Esophagus muscularis mucosa (tissue), 4 donors: ENCODE results near the gene CTNNA2. TPM values are rescaled to one million over a fixed set of nuclear protein-coding genes. Genes with fewer than 3 reads are reported as not detected.

ENCODE experiments used
- DNase-seq: peaks from one replicate; pipeline ENCODE4 v3.0.0-alpha.2; 2017; ENCODE audit errors: extremely low spot score
- H3K27ac ChIP-seq, 4 donors: fragments of 200-600 bp; sonication (generic); replicated peaks in 1 of 4; 1 replicate in 3 of 4; 2 replicates in 1 of 4; pipeline ENCODE4 v1.5.1; 2016 to 2019; ENCODE audit warnings: mild to moderate bottlenecking in 1 of 4
- H3K27me3 ChIP-seq, 4 donors: fragments of 200-600 bp; sonication (generic); one replicate each; pipeline versions ENCODE4 v1.5.1 to v1.6.0; 2016 to 2019
- H3K36me3 ChIP-seq, 4 donors: fragments of 200-600 bp; sonication (generic); one replicate each; pipeline ENCODE4 v1.5.1; 2016 to 2019
- H3K4me1 ChIP-seq, 4 donors: fragments of 200-600 bp; sonication (generic); one replicate each; pipeline ENCODE4 v1.5.1; 2016 to 2019
- H3K4me3 ChIP-seq, 4 donors: fragments of 200-600 bp; sonication (generic); 1 replicate in 2 of 4; 2 replicates in 2 of 4; pipeline ENCODE4 v1.5.1; 2016 to 2019; ENCODE audit warnings: mild to moderate bottlenecking in 4 of 4, moderate library complexity in 1 of 4
- H3K9me3 ChIP-seq, 4 donors: fragments of 200-600 bp; sonication (generic); 1 replicate in 3 of 4; 2 replicates in 1 of 4; pipeline ENCODE4 v1.5.1; 2016 to 2019
- EP300 ChIP-seq: sonication (generic); formaldehyde crosslinking; IDR thresholded peaks from one replicate; pipeline ENCODE4 v1.6.1; 2017; ENCODE audit warnings: antibody characterized with exemption
- POLR2A ChIP-seq: fragments of 450-650 bp; IDR thresholded peaks from one replicate; pipeline ENCODE4 v1.6.1; 2017; ENCODE audit warnings: antibody characterized with exemption, moderate library complexity, mild to moderate bottlenecking, low read depth
- POLR2AphosphoS5 ChIP-seq, 2 donors: sonication (generic); formaldehyde crosslinking; IDR thresholded peaks; one replicate each; pipeline ENCODE4 v1.6.1; 2017; ENCODE audit warnings: antibody characterized with exemption in 2 of 2
- WGBS: methylation state at CpG from one replicate; pipeline ENCODE4 v1.1.5; 2018; 5-methylcytosine and 5-hydroxymethylcytosine counted together
- intact Hi-C: fragments of 100-400 bp; cut with DNase I; formaldehyde crosslinking; loops from one replicate; pipeline ENCODE4 v1.15.1; 2023
- total RNA-seq, 4 donors: library from RNA; depleted of rRNA; stranded (reverse); fragments of >200 nt; gene quantifications; one replicate each; pipeline versions ENCODE4 v1.1.0 to v1.2.1, GENCODE V29; 2016
- TF ChIP-seq, protein P1 (sequence below), 3 experiments: fragments of 200-600 bp in 2 of 3; fragments of 450-650 bp in 1 of 3; sonication (generic) in 2 of 3; IDR thresholded peaks; one replicate each; pipeline ENCODE4 v1.5.1; 2017 to 2019; ENCODE audit warnings: antibody characterized with exemption in 3 of 3, mild to moderate bottlenecking in 2 of 3, moderate library complexity in 1 of 3

CTNNA2 gene
- total RNA-seq, 4 donors from 2014 or later: 0.42 to 2.5 (median 1.1) TPM

DNA sequence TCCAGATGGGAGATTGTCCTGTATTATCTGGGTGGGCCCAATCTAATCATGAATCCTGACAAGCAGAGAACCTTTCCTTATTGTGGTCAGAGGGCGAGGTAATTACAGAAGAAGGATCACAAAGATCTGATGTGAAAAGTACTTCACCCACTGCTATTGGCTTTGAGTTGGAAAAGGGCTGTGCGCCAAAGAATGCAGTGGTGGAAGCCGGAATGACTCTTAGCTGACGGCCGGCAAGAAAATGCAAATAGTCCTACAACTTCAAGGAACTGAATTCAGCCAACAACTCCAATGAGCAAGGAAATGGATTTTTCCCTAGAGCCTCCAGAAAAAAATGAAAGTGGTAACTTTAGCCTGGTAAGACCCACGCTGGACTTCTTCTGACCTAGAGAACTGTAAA lies 67.3 kb downstream of the CTNNA2 start:
- WGBS: 77% methylated on average over 6 of the region's 6 CpGs
- intact Hi-C loops: no loop called here
- H3K27ac ChIP-seq: no peak overlapping the region
- no peak for DNase-seq
- no peaks in the 10 kb centered on the region for H3K36me3 ChIP-seq
- H3K27me3 ChIP-seq: no peaks in the 10 kb centered on the region
- TF ChIP-seq, protein P1, sequence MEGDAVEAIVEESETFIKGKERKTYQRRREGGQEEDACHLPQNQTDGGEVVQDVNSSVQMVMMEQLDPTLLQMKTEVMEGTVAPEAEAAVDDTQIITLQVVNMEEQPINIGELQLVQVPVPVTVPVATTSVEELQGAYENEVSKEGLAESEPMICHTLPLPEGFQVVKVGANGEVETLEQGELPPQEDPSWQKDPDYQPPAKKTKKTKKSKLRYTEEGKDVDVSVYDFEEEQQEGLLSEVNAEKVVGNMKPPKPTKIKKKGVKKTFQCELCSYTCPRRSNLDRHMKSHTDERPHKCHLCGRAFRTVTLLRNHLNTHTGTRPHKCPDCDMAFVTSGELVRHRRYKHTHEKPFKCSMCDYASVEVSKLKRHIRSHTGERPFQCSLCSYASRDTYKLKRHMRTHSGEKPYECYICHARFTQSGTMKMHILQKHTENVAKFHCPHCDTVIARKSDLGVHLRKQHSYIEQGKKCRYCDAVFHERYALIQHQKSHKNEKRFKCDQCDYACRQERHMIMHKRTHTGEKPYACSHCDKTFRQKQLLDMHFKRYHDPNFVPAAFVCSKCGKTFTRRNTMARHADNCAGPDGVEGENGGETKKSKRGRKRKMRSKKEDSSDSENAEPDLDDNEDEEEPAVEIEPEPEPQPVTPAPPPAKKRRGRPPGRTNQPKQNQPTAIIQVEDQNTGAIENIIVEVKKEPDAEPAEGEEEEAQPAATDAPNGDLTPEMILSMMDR (IDR thresholded peaks at IDR 0.05): no peak
- no peak for TF ChIP-seq POLR2AphosphoS5 (IDR thresholded peaks at IDR 0.05)
- no peak for TF ChIP-seq POLR2A
- no peak overlapping the region for H3K4me3 ChIP-seq
- no peaks in the 10 kb centered on the region for H3K4me1 ChIP-seq
- no peaks in the 10 kb centered on the region for H3K9me3 ChIP-seq

DNA sequence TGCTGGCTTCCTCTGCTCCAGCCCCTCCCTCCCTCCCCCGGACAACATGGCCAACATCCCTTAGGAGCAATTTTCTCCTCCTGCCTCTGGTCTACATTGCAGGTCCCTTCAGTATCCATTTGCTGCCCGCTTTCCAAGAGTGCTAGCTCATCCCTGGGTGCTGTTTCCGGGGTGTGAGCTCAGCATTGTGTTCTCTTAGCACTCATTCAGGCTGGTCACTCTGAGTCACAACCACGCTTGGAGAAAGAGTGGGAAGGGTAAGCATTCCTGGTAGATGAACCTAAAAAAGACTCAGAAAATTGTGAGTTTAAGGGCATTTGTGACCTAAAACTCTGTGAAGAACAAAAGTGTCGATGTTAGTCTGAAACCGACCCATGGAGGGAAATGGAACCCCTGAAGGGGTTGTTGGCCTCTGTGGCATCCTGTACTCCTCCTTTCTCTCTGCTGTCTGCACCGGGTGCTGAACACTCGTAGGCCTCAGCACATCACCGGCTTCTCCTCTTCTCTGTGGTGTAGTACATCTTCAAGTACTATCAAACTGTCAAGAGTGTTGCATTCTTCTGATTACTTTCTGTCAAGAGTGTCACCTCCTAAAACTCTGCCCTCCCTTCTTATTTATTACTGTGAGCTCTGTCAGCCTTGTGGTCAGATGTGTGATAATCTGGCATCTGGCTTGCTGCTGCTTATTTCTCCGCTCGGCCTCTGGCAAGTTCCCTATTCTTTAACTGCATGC lies 73.0 kb downstream of the CTNNA2 start:
- Histone ChIP-seq H3K9me3 (peaks cover 0 to 4% (median 0%) of the 10 kb centered on the region in 4 donors), H3K27ac (no peak overlapping the region), H3K4me3 (no peak overlapping the region), H3K4me1 (no peaks in the 10 kb centered on the region), H3K36me3 (no peaks in the 10 kb centered on the region), H3K27me3 (no peaks in the 10 kb centered on the region)
- intact Hi-C loops: no loop called here
- WGBS: 49% methylated on average over 11 of the region's 11 CpGs
- TF ChIP-seq EP300 (no peak), POLR2AphosphoS5 (IDR thresholded peaks at IDR 0.05) (no peak), POLR2A (no peak)
- TF ChIP-seq, protein P1 (IDR thresholded peaks at IDR 0.05): no peak
- DNase-seq: no peak

DNA sequence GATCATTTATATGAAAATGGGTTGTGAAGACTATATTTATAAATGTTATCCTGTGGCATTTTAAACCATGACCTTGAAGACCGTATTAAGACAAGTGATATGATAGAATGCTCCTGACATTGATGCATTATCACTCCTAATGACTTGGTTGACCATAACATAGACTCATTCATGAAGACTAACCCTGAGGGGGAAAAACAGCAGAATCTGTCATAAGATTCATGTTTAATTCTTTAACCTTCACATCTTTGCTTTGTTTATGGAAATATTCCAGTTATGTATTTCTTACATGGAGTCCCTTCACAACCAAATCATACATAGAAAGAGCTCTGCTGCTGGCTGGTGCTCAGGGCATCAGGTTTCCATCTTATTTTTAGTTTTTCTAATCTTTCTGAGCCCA lies 78.4 kb downstream of the CTNNA2 start:
- TF ChIP-seq POLR2A (no peak), EP300 (no peak)
- TF ChIP-seq, protein P1 (IDR thresholded peaks at IDR 0.05): no peak
- H3K36me3 ChIP-seq: no peaks in the 10 kb centered on the region
- H3K9me3 ChIP-seq: peaks cover 0 to 4% (median 0%) of the 10 kb centered on the region in 4 donors
- DNase-seq: no peak
- H3K27ac ChIP-seq: no peak overlapping the region
- no peak overlapping the region for H3K4me3 ChIP-seq
- 59% methylated on average over 1 of the region's 1 CpG for WGBS
- H3K27me3 ChIP-seq: no peaks in the 10 kb centered on the region
- intact Hi-C loops: no loop called here
- H3K4me1 ChIP-seq: no peaks in the 10 kb centered on the region

DNA sequence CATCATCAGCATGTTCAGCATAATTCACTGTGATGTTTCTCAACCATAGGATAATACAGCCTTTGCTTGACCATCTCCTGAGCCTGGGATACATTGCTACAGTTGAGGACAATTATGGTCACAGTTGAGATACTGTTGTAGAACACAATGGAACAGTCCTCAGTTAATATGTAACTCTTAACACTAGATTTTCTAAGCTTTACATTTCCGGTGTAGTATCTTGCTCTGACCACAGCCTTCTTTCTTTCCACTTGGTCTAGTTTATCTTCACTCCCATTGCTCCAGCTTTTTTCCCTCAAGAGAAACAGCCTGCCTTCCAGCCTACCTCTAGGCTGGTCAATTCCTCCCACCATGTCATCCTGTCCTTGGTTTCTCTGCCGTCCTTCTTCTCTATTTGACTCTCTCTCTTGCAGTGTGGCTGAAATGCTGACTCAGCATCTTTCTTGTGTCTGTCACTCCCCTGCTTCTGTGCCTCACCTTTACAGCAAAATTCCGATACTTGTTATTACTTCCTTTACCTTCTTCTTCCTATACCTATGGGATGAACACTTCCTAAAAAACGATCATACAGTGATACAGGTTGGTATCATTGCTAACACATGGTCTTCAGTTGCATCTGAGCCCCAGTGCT lies 80.5 kb downstream of the CTNNA2 start:
- WGBS: 80% methylated on average over 4 of the region's 4 CpGs
- H3K4me3 ChIP-seq: no peak overlapping the region
- no peak overlapping the region for H3K27ac ChIP-seq
- H3K4me1 ChIP-seq: no peaks in the 10 kb centered on the region
- intact Hi-C loops: no loop called here
- no peak for DNase-seq
- no peaks in the 10 kb centered on the region for H3K9me3 ChIP-seq
- no peak for TF ChIP-seq POLR2AphosphoS5 (IDR thresholded peaks at IDR 0.05)
- TF ChIP-seq, protein P1 (IDR thresholded peaks at IDR 0.05): no peak
- TF ChIP-seq POLR2A: no peak
- TF ChIP-seq EP300: no peak
- no peaks in the 10 kb centered on the region for H3K36me3 ChIP-seq
- H3K27me3 ChIP-seq: no peaks in the 10 kb centered on the region

DNA sequence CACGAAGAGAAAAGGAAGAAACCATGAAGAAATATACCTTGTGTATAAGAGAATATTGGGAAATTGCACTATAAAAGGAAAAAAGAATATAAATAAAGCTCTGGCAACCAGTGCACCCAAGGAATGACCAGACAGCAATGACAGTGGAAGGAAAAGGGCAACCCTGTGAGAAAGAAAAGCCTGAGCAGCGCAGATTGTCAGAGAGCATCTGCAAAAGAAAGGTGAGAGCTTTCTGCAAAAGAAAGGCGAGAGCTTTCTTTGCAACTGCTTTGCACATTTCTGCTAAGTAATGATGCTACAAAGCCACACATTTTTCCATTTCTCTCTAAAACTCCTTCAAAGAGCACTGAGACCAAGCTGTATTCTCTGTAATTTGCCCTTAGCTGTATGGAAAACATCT lies 83.6 kb downstream of the CTNNA2 start:
- H3K36me3 ChIP-seq: no peaks in the 10 kb centered on the region
- no peaks in the 10 kb centered on the region for H3K4me1 ChIP-seq
- no peaks in the 10 kb centered on the region for H3K27me3 ChIP-seq
- H3K4me3 ChIP-seq: no peak overlapping the region
- TF ChIP-seq POLR2A: no peak
- no peak for TF ChIP-seq POLR2AphosphoS5 (IDR thresholded peaks at IDR 0.05)
- TF ChIP-seq, protein P1 (IDR thresholded peaks at IDR 0.05): no peak
- no peak for TF ChIP-seq EP300
- H3K27ac ChIP-seq: no peak overlapping the region
- DNase-seq: no peak
- 66% methylated on average over 3 of the region's 3 CpGs for WGBS
- H3K9me3 ChIP-seq: no peaks in the 10 kb centered on the region
- intact Hi-C loops: no loop called here
